ENCODE data around the gene ACP2.
"Not testable (repeated sequence)": the region's sequence is repeated elsewhere in the genome, so short reads cannot be mapped to it uniquely, and the experiment has no call there.

ACP2 gene

DNA sequence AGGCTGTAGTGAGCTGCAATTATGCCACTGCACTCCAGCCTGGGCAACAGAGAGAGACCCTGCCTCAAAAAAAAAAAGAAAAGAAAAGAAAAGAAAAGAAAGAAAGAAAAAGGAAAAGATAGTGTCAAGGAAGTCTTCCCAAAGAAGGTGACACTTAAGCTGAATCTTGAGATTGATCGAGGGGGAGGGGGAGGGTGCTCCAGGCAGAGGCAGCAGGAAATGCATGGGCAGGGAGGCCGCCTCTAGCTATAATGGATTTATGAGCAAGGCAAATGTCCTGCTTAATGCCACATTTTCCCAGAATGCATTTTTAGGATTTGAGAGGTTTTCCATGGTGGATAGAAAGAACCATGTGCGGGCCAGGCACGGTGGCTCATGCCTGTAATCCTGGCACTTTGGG is 47.6 kb downstream of the ACP2 start:
- DNase-seq (ENCODE audit: low read depth, low spot score), result no peak
- no peak overlapping the region for H3K4me3 ChIP-seq (ENCODE audit: low read depth, low read length)
- in situ Hi-C loops (cut with HindIII; ENCODE audit: low sequenced_read_pairs), result no loop called here
- TF ChIP-seq, protein P1, sequence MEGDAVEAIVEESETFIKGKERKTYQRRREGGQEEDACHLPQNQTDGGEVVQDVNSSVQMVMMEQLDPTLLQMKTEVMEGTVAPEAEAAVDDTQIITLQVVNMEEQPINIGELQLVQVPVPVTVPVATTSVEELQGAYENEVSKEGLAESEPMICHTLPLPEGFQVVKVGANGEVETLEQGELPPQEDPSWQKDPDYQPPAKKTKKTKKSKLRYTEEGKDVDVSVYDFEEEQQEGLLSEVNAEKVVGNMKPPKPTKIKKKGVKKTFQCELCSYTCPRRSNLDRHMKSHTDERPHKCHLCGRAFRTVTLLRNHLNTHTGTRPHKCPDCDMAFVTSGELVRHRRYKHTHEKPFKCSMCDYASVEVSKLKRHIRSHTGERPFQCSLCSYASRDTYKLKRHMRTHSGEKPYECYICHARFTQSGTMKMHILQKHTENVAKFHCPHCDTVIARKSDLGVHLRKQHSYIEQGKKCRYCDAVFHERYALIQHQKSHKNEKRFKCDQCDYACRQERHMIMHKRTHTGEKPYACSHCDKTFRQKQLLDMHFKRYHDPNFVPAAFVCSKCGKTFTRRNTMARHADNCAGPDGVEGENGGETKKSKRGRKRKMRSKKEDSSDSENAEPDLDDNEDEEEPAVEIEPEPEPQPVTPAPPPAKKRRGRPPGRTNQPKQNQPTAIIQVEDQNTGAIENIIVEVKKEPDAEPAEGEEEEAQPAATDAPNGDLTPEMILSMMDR (IDR thresholded peaks at IDR 0.05; ENCODE audit: low read depth, low read length), result no peak

DNA sequence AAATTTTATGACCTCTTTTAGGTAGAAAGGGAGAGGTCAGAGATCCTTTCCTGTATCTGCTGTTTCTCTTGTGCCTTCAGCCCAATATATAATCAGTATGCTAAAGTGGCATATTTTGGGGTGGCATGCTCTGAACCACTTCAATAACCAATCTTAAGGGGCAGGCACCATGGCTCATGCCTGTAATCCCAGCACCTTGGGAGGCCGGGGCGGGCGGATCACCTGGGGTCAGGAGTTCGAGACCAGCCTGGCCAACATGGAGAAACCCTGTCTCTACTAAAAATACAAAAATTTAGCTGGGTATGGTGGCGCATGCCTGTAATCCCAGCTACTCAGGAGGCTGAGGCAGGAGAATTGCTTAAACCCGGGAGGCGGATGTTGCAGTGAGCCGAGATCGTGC is 50.5 kb downstream of the ACP2 start:
- DNase-seq (ENCODE audit: low read depth, low spot score); in situ Hi-C loops (cut with HindIII; ENCODE audit: low sequenced_read_pairs); H3K4me3 ChIP-seq (ENCODE audit: low read depth, low read length): not testable (repeated sequence)

DNA sequence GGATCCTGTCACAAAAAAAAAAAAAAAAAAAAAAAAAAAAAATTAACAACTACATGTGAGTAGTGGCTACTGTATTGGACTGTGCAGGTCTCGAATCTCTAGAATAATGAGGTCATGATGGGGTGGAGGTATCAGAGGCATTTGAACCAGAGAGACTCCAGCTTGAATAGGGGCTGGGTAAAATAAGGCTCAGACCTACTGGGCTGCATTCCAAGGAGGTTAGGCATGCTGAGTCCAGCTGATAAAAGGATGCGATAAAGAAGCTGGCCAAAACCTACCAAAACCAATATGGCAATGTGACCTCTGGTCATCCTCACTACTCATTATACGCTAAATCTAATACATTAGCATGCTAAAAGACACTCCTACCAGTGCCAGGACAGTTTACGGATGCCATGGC is 56.5 kb downstream of the ACP2 start:
- H3K4me3 ChIP-seq (ENCODE audit: low read depth, low read length), result no peak overlapping the region
- no peak for DNase-seq (ENCODE audit: low read depth, low spot score)
- in situ Hi-C loops (cut with HindIII; ENCODE audit: low sequenced_read_pairs), result no loop called here
- TF ChIP-seq, protein P1 (IDR thresholded peaks at IDR 0.05; ENCODE audit: low read depth, low read length), result no peak

DNA sequence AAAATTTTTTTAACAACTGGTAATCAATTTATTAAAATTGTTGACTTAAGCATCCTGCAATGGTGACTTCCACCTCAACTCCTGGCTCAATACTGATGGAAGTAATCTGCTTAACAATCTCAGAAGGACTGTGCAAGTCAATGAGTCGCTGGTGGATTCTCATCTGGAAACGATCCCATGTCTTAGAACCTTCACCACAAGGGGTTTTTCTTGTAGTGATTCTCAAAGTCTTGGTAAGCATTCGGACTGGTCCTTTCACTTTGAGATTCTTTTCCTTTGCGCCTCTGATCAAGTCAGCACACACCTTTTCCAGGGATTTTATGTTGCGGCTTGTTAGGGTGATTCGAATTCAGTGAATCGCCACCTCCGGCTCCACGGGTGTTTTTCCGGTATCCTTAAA is 57.5 kb downstream of the ACP2 start:
- H3K4me3 ChIP-seq (ENCODE audit: low read depth, low read length); DNase-seq (ENCODE audit: low read depth, low spot score); in situ Hi-C loops (cut with HindIII; ENCODE audit: low sequenced_read_pairs): not testable (repeated sequence)
